Heart left ventricle (tissue), 13 donors: ENCODE data around the gene APOL4.

Experiments used
- CTCF ChIP-seq, 12 donors: fragments of 200-600 bp; sonication (generic) in 4 of 12; IDR thresholded peaks; one replicate each; pipeline versions ENCODE4 v1.5.0 to v1.8.0; 2018 to 2022; ENCODE audit warnings: antibody characterized with exemption in 12 of 12, mild to moderate bottlenecking in 5 of 12
- POLR2A ChIP-seq, 2 donors: fragments of 450-650 bp; IDR thresholded peaks; one replicate each; pipeline ENCODE4 v1.6.1; 2017; ENCODE audit warnings: antibody characterized with exemption in 2 of 2, mild to moderate bottlenecking in 2 of 2, moderate library complexity in 2 of 2
- donor health status: ischemic (EF 13 %, LVEDD 7.1; RV severe dilation, severe dysfunction).
- donor health status: DM: no; HTN: yes; CAD: no.
- donor health status: DM: no; HTN: no; CAD: no.
- donor health status: ischemic (EF 25% LVEDD 6.9; RV normal size, moderate dysfunction).
- donor health status: ischemic (EF 25% LVEDD 5.7; RV mildly dilated, moderate dysfunction).
- donor health status: ischemic (EF 35%, LVEDD 5.7; RV mildly dilated, moderate dysfunction).
- donor health status: nonischemic (EF 11% LVEDD 7.7; RV severe dilation, severe dysfunction).
- donor health status: DM: yes; HTN: yes; CAD: no.
- donor health status: PGD.
- donor health status: ischemic (EF 29% LVEDD 5.4; RV normal size, mild dysfunction).
- donor health status: nonischemic (EF 23%, LVEDD 6.1; RV moderate dilation, normal function).

GRCh38 chr22:36147196-36147791, 54.3 kb downstream of the APOL4 start:
- TF ChIP-seq CTCF (IDR thresholded peaks at IDR 0.05) (no peak), POLR2A (IDR thresholded peaks at IDR 0.05) (no peak)
